ENCODE data around the gene IKZF2.
A peak's percentile ranks its signal among the peaks of the same experiment; 100 is the strongest.

Gene IKZF2

GRCh38 chr2:213152065-213152794, 818 bp upstream of the IKZF2 start:
- peak; percentile 83 for DNase-seq

- DNase-seq, result peak; percentile 71
These were observed 906 bp downstream of the IKZF2 start for GRCh38 chr2:213150315-213151097.

- DNase-seq, result no peak
These were observed 1.5 kb downstream of the IKZF2 start for GRCh38 chr2:213149949-213150314.

- peak; percentile 47 for DNase-seq
These were observed 2.0 kb downstream of the IKZF2 start for GRCh38 chr2:213149294-213149875.

- DNase-seq, result peak; percentile 7
These were observed 2.7 kb downstream of the IKZF2 start for GRCh38 chr2:213148572-213149261.

GRCh38 chr2:213147538-213147937, 3.9 kb downstream of the IKZF2 start:
- no peak for DNase-seq

- DNase-seq, result no peak
These were observed 5.6 kb downstream of the IKZF2 start for GRCh38 chr2:213145715-213146242.

- no peak for DNase-seq
These were observed 14.3 kb downstream of the IKZF2 start for GRCh38 chr2:213137064-213137463.

- DNase-seq, result no peak
These were observed 22.1 kb downstream of the IKZF2 start for GRCh38 chr2:213129311-213129710.

GRCh38 chr2:213125646-213126347, 25.6 kb downstream of the IKZF2 start:
- no peak for DNase-seq

GRCh38 chr2:213122725-213123124, 28.7 kb downstream of the IKZF2 start:
- DNase-seq, result no peak

GRCh38 chr2:213121690-213122089, 29.7 kb downstream of the IKZF2 start:
- no peak for DNase-seq

GRCh38 chr2:213119061-213119809, 32.2 kb downstream of the IKZF2 start:
- no peak for DNase-seq

GRCh38 chr2:213108308-213108707, 43.1 kb downstream of the IKZF2 start:
- DNase-seq, result no peak

GRCh38 chr2:213107728-213108127, 43.7 kb downstream of the IKZF2 start:
- DNase-seq, result no peak

- no peak for DNase-seq
These were observed 46.2 kb downstream of the IKZF2 start for GRCh38 chr2:213105212-213105611.

GRCh38 chr2:213104903-213105202, 46.6 kb downstream of the IKZF2 start:
- no peak for DNase-seq

GRCh38 chr2:213104092-213104902, 47.1 kb downstream of the IKZF2 start:
- DNase-seq, result peak; percentile 36

GRCh38 chr2:213101692-213102460, 49.5 kb downstream of the IKZF2 start:
- no peak for DNase-seq

- no peak for DNase-seq
These were observed 50.3 kb downstream of the IKZF2 start for GRCh38 chr2:213101109-213101508.
